ENCODE data around the gene SH2D4B.

SH2D4B gene

DNA sequence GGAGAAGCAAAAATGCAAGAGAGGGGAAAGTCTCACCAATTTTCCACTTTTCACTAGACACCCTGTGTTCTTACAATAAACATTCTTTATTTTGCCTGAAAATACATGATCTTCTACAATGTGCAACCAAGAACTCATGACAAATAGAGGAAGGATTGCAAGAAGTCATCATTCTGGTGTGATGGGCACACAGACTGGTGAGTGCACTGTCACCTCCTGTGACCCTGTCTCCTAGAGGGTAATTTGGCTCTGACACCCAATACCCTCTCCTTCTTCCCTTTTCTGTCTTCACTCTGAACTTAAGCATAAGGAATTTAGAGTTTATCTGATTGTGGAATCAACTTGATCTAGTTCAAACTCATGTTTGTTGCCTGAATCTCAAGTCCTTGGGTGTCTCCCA is 153.7 kb downstream of the SH2D4B start:
- TF ChIP-seq TAF1 (IDR thresholded peaks at IDR 0.05; ENCODE audit: borderline replicate concordance, low read depth, low read length) = no peak
- no peak for TF ChIP-seq POLR2AphosphoS5 (IDR thresholded peaks at IDR 0.05; ENCODE audit: low read depth, low read length)
- no peak for TF ChIP-seq POLR2A (IDR thresholded peaks at IDR 0.05; ENCODE audit: low read depth, low read length)
- FAIRE-seq (no peak), DNase-seq (ENCODE audit: insufficient read length) (no peak)

DNA sequence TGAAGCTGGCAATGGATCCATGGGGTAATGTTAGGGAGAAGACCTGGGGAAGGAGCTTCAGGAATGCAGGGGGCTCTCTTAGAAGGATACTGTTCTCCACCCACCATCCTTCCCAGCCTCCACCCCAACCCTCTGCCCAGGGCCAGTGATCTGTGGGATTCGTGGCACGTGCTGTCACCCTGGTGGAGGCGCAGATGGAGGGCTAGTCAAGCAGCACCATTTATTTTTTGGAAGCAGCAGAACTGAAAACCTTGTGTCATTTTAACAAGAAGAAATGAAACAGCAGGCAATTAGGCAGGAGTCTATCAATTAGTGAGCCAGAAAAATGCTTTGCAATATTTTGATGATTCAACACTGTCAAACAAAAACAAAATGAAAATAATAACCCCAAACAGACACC is 155.9 kb downstream of the SH2D4B start:
- no peak for TF ChIP-seq POLR2AphosphoS5 (IDR thresholded peaks at IDR 0.05; ENCODE audit: low read depth, low read length)
- no peak for TF ChIP-seq POLR2A (IDR thresholded peaks at IDR 0.05; ENCODE audit: low read depth, low read length)
- no peak for TF ChIP-seq TAF1 (IDR thresholded peaks at IDR 0.05; ENCODE audit: borderline replicate concordance, low read depth, low read length)
- DNase-seq (ENCODE audit: insufficient read length) (no peak), FAIRE-seq (no peak)

DNA sequence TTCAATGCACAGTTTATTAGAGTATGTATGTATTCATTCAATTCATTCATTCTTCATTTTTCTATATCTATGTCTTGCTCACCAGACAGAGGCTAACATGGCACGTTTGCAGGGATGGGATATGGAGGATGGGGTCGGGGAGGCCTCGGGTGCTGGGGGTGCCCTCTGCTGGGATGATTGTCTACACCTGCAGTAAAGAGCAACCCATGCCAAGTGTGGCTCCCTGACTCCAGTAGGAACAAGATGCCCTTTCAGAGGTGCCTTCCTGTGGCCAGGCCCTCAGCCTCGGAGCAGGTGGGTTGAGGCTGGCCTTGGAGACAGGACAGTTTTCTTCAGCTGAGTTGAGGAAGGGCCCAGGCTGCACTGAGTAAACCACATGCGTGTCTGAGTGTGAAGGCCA is 157.2 kb downstream of the SH2D4B start:
- DNase-seq (ENCODE audit: insufficient read length) = no peak
- TF ChIP-seq POLR2A (IDR thresholded peaks at IDR 0.05; ENCODE audit: low read depth, low read length) (no peak), TAF1 (IDR thresholded peaks at IDR 0.05; ENCODE audit: borderline replicate concordance, low read depth, low read length) (no peak), POLR2AphosphoS5 (IDR thresholded peaks at IDR 0.05; ENCODE audit: low read depth, low read length) (no peak)
- no peak for FAIRE-seq
